ENCODE results near the gene NFYA. TPM values are rescaled to one million over a fixed set of nuclear protein-coding genes. Genes with fewer than 3 reads are reported as not detected.

Gene NFYA
- total RNA-seq, 1 experiment from 2014 or later, result 31.9 TPM

DNA sequence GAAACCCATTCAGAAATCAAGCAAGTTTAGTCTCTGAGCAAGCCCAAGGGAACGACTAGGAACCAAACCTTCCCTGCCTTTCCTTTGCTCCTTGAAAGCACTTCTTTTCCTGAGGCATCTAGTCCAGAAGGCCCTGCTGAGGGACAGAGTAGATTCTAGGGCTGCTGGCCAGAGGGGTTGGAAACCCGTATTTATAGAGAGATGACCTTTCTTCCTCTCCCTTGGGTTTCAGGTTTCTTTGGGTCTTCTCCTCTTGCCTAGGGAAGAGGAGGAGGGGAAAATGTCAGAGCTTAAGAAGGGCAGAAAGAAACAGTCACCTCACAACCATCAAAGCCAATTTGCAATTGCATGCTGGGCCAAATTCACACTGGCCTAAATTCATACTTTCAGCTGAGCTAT lies 14.0 kb upstream of the NFYA start:
- H3K27me3 ChIP-seq (ENCODE audit: insufficient read depth, low read depth), result no peaks in the 10 kb centered on the region
- no peaks in the 10 kb centered on the region for H3K79me2 ChIP-seq (ENCODE audit: low read depth)
- no peak overlapping the region for H3K4me3 ChIP-seq
- TF ChIP-seq EZH2 (IDR thresholded peaks at IDR 0.05; ENCODE audit: low read depth), result no peak
- TF ChIP-seq, protein P1, sequence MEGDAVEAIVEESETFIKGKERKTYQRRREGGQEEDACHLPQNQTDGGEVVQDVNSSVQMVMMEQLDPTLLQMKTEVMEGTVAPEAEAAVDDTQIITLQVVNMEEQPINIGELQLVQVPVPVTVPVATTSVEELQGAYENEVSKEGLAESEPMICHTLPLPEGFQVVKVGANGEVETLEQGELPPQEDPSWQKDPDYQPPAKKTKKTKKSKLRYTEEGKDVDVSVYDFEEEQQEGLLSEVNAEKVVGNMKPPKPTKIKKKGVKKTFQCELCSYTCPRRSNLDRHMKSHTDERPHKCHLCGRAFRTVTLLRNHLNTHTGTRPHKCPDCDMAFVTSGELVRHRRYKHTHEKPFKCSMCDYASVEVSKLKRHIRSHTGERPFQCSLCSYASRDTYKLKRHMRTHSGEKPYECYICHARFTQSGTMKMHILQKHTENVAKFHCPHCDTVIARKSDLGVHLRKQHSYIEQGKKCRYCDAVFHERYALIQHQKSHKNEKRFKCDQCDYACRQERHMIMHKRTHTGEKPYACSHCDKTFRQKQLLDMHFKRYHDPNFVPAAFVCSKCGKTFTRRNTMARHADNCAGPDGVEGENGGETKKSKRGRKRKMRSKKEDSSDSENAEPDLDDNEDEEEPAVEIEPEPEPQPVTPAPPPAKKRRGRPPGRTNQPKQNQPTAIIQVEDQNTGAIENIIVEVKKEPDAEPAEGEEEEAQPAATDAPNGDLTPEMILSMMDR (conservative IDR thresholded peaks at IDR 0.05), result no peak
- DNase-seq, result no peak
- no peaks in the 10 kb centered on the region for H3K4me1 ChIP-seq (replicated peaks; ENCODE audit: insufficient read depth)
- ChIA-PET POLR2A (ENCODE audit: unreplicated experiment) (no interaction called here), CTCF (interaction anchor here (0.6 to 0.7 kb wide), 3 partner anchors 31 to 274 kb away, joined by 3 to 12 read pairs (median 5); no protein-coding TSS in a partner anchor)
- BruUV-seq (replicated peaks), result no TSS peak
- H4K20me1 ChIP-seq (ENCODE audit: insufficient read depth), result no peaks in the 10 kb centered on the region
- H3K36me3 ChIP-seq (ENCODE audit: low read depth), result no peaks in the 10 kb centered on the region
- H3K9me3 ChIP-seq (ENCODE audit: insufficient read depth, low read depth), result no peaks in the 10 kb centered on the region
- H3K27ac ChIP-seq, result no peak overlapping the region
- intact Hi-C loops (cut with micrococcal nuclease; ENCODE audit: unreplicated experiment), result no loop called here
- no peaks in the 10 kb centered on the region for H3F3A ChIP-seq (ENCODE audit: insufficient read depth, low read depth)
- no peak overlapping the region for H3K4me2 ChIP-seq
- H3K9me2 ChIP-seq (ENCODE audit: insufficient read depth), result no peaks in the 10 kb centered on the region
- no peak overlapping the region for H2AFZ ChIP-seq

- Histone ChIP-seq H3K79me2 (ENCODE audit: low read depth) (no peaks in the 10 kb centered on the region), H3K27ac (no peak overlapping the region), H3K36me3 (ENCODE audit: low read depth) (no peaks in the 10 kb centered on the region), H3K4me2 (no peak overlapping the region), H3K27me3 (ENCODE audit: insufficient read depth, low read depth) (no peaks in the 10 kb centered on the region), H3F3A (ENCODE audit: insufficient read depth, low read depth) (no peaks in the 10 kb centered on the region), H2AFZ (no peak overlapping the region), H3K4me1 (replicated peaks; ENCODE audit: insufficient read depth) (no peaks in the 10 kb centered on the region), H3K9me2 (ENCODE audit: insufficient read depth) (no peaks in the 10 kb centered on the region), H3K4me3 (no peak overlapping the region), H3K9me3 (ENCODE audit: insufficient read depth, low read depth) (no peaks in the 10 kb centered on the region), H4K20me1 (ENCODE audit: insufficient read depth) (0 out of 2 replicates have a peak, but pooled peaks cover 4% of the 10 kb centered on the region)
- no peak for TF ChIP-seq EZH2 (IDR thresholded peaks at IDR 0.05; ENCODE audit: low read depth)
- TF ChIP-seq, protein P1 (conservative IDR thresholded peaks at IDR 0.05), result no peak
- ChIA-PET POLR2A (ENCODE audit: unreplicated experiment) (interaction anchor here (0.7 kb wide), 1 partner anchor 13 kb away, joined by 4 read pairs; the partner anchor contains the start of gene NFYA), CTCF (no interaction called here)
- no peak for DNase-seq
- BruUV-seq (replicated peaks), result no TSS peak
- intact Hi-C loops (cut with micrococcal nuclease; ENCODE audit: unreplicated experiment), result no loop called here
These were observed 13.2 kb upstream of the NFYA start for GRCh38 chr6:41059556-41059955.

GRCh38 chr6:41061196-41061726 lies 11.5 kb upstream of the NFYA start:
- Histone ChIP-seq H3K27ac (no peak overlapping the region), H4K20me1 (ENCODE audit: insufficient read depth) (0 out of 2 replicates have a peak, but pooled peaks cover 4% of the 10 kb centered on the region), H3K79me2 (ENCODE audit: low read depth) (no peaks in the 10 kb centered on the region), H3K9me2 (ENCODE audit: insufficient read depth) (no peaks in the 10 kb centered on the region), H2AFZ (no peak overlapping the region), H3F3A (ENCODE audit: insufficient read depth, low read depth) (no peaks in the 10 kb centered on the region), H3K4me1 (replicated peaks; ENCODE audit: insufficient read depth) (no peaks in the 10 kb centered on the region), H3K4me2 (no peak overlapping the region), H3K27me3 (ENCODE audit: insufficient read depth, low read depth) (no peaks in the 10 kb centered on the region), H3K9me3 (ENCODE audit: insufficient read depth, low read depth) (no peaks in the 10 kb centered on the region), H3K4me3 (no peak overlapping the region), H3K36me3 (ENCODE audit: low read depth) (no peaks in the 10 kb centered on the region)
- intact Hi-C loops (cut with micrococcal nuclease; ENCODE audit: unreplicated experiment), result loop anchor here (10.0 kb wide), 2 partner anchors 736 to 1686 kb away; no protein-coding TSS in a partner anchor
- BruUV-seq (replicated peaks), result no TSS peak
- TF ChIP-seq EZH2 (IDR thresholded peaks at IDR 0.05; ENCODE audit: low read depth), result no peak
- TF ChIP-seq, protein P1 (conservative IDR thresholded peaks at IDR 0.05), result no peak
- ChIA-PET POLR2A (ENCODE audit: unreplicated experiment) (no interaction called here), CTCF (no interaction called here)
- DNase-seq, result no peak
